ENCODE results near the gene RRAGC. TPM values are rescaled to one million over a fixed set of nuclear protein-coding genes. Genes with fewer than 3 reads are reported as not detected.

Gene RRAGC
- polyA plus RNA-seq, 2 of the 4 experiments (the other 2 are of a cell fraction), result 10.9 to 18.0 TPM

GRCh38 chr1:38892976-38893375 lies 33.4 kb upstream of the RRAGC start:
- no peak for TF ChIP-seq HOXA7 (CRISPR knock-in tag; IDR thresholded peaks at IDR 0.05)
- TF ChIP-seq JUN (IDR thresholded peaks at IDR 0.05), result no peak
- no peak for TF ChIP-seq E2F6 (IDR thresholded peaks at IDR 0.05; ENCODE audit: borderline replicate concordance, low read depth)
- no peak for TF ChIP-seq ATOH8 (CRISPR knock-in tag; IDR thresholded peaks at IDR 0.05; ENCODE audit: low read depth)
- no peak for TF ChIP-seq HEYL (CRISPR knock-in tag; IDR thresholded peaks at IDR 0.05)
- no peaks in the 10 kb centered on the region for H3K4me1 ChIP-seq
- no peak overlapping the region for H3K4me3 ChIP-seq
- no peaks in the 10 kb centered on the region for H3K9me3 ChIP-seq
- no peak overlapping the region for H3K4me2 ChIP-seq
- ATAC-seq, result no peak
- no peak for FAIRE-seq
- no peak for DNase-seq (ENCODE audit: low read depth in 1 of 2, low spot score in 1 of 2)
- POLR2A ChIA-PET, result no interaction called here
- 75% methylated on average over 1 of the region's 1 CpG for WGBS (ENCODE audit: missing lambda C conversion rate)
- no peak overlapping the region for H3K27ac ChIP-seq
- CTCF ChIA-PET, result interaction anchor here (1.8 kb wide), 1 partner anchor 199 kb away, joined by 5 read pairs; no protein-coding TSS in a partner anchor

GRCh38 chr1:38891753-38892152 lies 32.2 kb upstream of the RRAGC start:
- no peaks in the 10 kb centered on the region for H3K4me1 ChIP-seq
- 76% methylated on average over 1 of the region's 1 CpG for WGBS (ENCODE audit: missing lambda C conversion rate)
- peak; percentile 12 to 18 for DNase-seq (ENCODE audit: low read depth in 1 of 2, low spot score in 1 of 2)
- CTCF ChIA-PET, result interaction anchor here (1.8 kb wide), 1 partner anchor 200 kb away, joined by 5 read pairs; no protein-coding TSS in a partner anchor
- no peak overlapping the region for H3K4me2 ChIP-seq
- POLR2A ChIA-PET, result no interaction called here
- no peak overlapping the region for H3K27ac ChIP-seq
- no peak overlapping the region for H3K4me3 ChIP-seq
- TF ChIP-seq POLR2A (IDR thresholded peaks at IDR 0.05; ENCODE audit: low read length) (no peak), MAZ (IDR thresholded peaks at IDR 0.05; ENCODE audit: borderline replicate concordance, low read depth, low read length) (no peak), CEBPB (IDR thresholded peaks at IDR 0.05) (no peak), MYC (IDR thresholded peaks at IDR 0.05; ENCODE audit: borderline replicate concordance, low read length) (no peak), RAD21 (conservative IDR thresholded peaks at IDR 0.05 in 1 of 2, IDR thresholded peaks at IDR 0.05 in 1 of 2) (no peak), ZSCAN20 (CRISPR knock-in tag; IDR thresholded peaks at IDR 0.05) (no peak), REST (IDR thresholded peaks at IDR 0.05) (no peak)
- ATAC-seq, result peak; percentile 61 to 66; a peak in 5 of 6 replicates
- no peak for FAIRE-seq
- H3K9me3 ChIP-seq, result no peaks in the 10 kb centered on the region

- Histone ChIP-seq H3K9me3 (no peaks in the 10 kb centered on the region), H3K27ac (no peak overlapping the region), H3K4me1 (no peaks in the 10 kb centered on the region), H3K4me2 (no peak overlapping the region), H3K4me3 (no peak overlapping the region)
- no peak for DNase-seq (ENCODE audit: low read depth in 1 of 2, low spot score in 1 of 2)
- WGBS (ENCODE audit: missing lambda C conversion rate), result 57% methylated on average over 5 of the region's 5 CpGs
- CTCF ChIA-PET, result interaction anchor here (0.8 kb wide), 1 partner anchor 202 kb away, joined by 3 read pairs; no protein-coding TSS in a partner anchor
- no peak for ATAC-seq
- no peak for FAIRE-seq
- POLR2A ChIA-PET, result no interaction called here
- TF ChIP-seq KDM1A (IDR thresholded peaks at IDR 0.05; ENCODE audit: low read depth) (no peak), SMC3 (IDR thresholded peaks at IDR 0.05) (no peak), RNF2 (IDR thresholded peaks at IDR 0.05; ENCODE audit: borderline replicate concordance, low read depth) (no peak), POLR2A (IDR thresholded peaks at IDR 0.05; ENCODE audit: low read length) (no peak), CTCF (IDR thresholded peaks at IDR 0.05) (no peak), ESRRA (IDR thresholded peaks at IDR 0.05; ENCODE audit: borderline replicate concordance, low read length) (no peak), EHMT2 (IDR thresholded peaks at IDR 0.05; ENCODE audit: low read depth) (no peak), ELK1 (IDR thresholded peaks at IDR 0.05; ENCODE audit: low read depth, low read length) (no peak), BCL3 (IDR thresholded peaks at IDR 0.05) (no peak), MAX (IDR thresholded peaks at IDR 0.05) (no peak), ZC3H11A (IDR thresholded peaks at IDR 0.05) (no peak), TP53 (CRISPR knock-in tag; IDR thresholded peaks at IDR 0.05) (no peak), RARB (CRISPR knock-in tag; IDR thresholded peaks at IDR 0.05) (no peak), EP300 (IDR thresholded peaks at IDR 0.05) (no peak)
Measured at GRCh38 chr1:38889589-38889988, 30.0 kb upstream of the RRAGC start.

All from A549 (cell line).